KMS-11 (cell line): ENCODE measurements around the gene FAM209B.

ENCODE experiments used
- H2AFZ ChIP-seq: fragments of 200-600 bp; sonication (generic); 2 replicates; pipeline ENCODE4 v1.6.1; 2016; ENCODE audit warnings: antibody characterized with exemption, mixed run types, low read depth
- H3K27ac ChIP-seq: fragments of 200-600 bp; sonication (generic); 2 replicates; pipeline ENCODE4 v1.6.1; 2016; ENCODE audit warnings: mild to moderate bottlenecking, mixed run types
- H3K27me3 ChIP-seq: fragments of 200-600 bp; sonication (generic); 2 replicates; pipeline ENCODE4 v1.6.1; 2017; ENCODE audit warnings: mild to moderate bottlenecking, low read depth, mixed run types, moderate library complexity; ENCODE audit not compliant: insufficient read depth
- H3K36me3 ChIP-seq: fragments of 200-600 bp; sonication (generic); 2 replicates; pipeline ENCODE4 v1.6.1; 2017; ENCODE audit warnings: mild to moderate bottlenecking, mixed run types; ENCODE audit not compliant: insufficient read depth
- H3K4me1 ChIP-seq: fragments of 200-600 bp; sonication (generic); 2 replicates; pipeline ENCODE4 v1.6.1; 2016; ENCODE audit warnings: mild to moderate bottlenecking, low read depth, mixed run types; ENCODE audit not compliant: poor library complexity, severe bottlenecking
- H3K4me2 ChIP-seq: fragments of 200-600 bp; sonication (generic); 2 replicates; pipeline ENCODE4 v1.7.0; 2016; ENCODE audit warnings: mild to moderate bottlenecking, mixed run types
- H3K4me3 ChIP-seq: fragments of 200-600 bp; sonication (generic); IDR thresholded peaks from 2 replicates; pipeline ENCODE4 v1.6.1; 2017; ENCODE audit warnings: low read depth, low read length, mixed read lengths; ENCODE audit not compliant: insufficient read depth
- H3K79me2 ChIP-seq: fragments of 200-600 bp; sonication (generic); 2 replicates; pipeline ENCODE4 v1.6.1; 2016; ENCODE audit warnings: low read depth, mixed run types; ENCODE audit not compliant: insufficient read depth
- H3K9ac ChIP-seq: fragments of 200-600 bp; sonication (generic); 2 replicates; pipeline ENCODE4 v1.6.1; 2016; ENCODE audit warnings: mild to moderate bottlenecking, mixed run types
- H4K20me1 ChIP-seq: fragments of 200-600 bp; sonication (generic); 2 replicates; pipeline ENCODE4 v1.6.1; 2016; ENCODE audit warnings: mild to moderate bottlenecking, mixed run types; ENCODE audit not compliant: insufficient read depth
- TF ChIP-seq, protein P1 (sequence below): fragments of 200-600 bp; sonication (generic); conservative IDR thresholded peaks from 2 replicates; pipeline ENCODE4 v1.6.1; 2017; ENCODE audit warnings: low read depth, mild to moderate bottlenecking, antibody characterized with exemption, low read length, moderate library complexity, mixed read lengths

Gene FAM209B

DNA sequence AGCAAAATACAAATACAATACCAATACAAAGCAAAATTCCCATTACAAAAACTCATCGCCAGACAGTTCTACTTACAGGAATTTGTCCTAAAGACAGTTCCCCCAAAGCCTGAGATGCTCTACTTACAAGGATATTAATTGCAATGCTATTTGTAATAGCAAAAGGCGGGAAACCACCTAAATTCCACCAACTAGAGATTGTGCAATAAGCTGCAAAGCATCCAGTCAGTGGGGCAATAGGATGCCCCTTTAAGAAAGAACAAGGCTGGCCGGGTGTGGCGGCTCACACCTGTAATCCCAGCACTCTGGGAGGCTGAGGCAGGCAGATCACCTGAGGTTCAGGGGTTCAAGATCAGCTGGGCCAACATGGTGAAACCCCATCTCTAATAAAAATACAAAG, 39.1 kb downstream of the FAM209B start:
- TF ChIP-seq, protein P1, sequence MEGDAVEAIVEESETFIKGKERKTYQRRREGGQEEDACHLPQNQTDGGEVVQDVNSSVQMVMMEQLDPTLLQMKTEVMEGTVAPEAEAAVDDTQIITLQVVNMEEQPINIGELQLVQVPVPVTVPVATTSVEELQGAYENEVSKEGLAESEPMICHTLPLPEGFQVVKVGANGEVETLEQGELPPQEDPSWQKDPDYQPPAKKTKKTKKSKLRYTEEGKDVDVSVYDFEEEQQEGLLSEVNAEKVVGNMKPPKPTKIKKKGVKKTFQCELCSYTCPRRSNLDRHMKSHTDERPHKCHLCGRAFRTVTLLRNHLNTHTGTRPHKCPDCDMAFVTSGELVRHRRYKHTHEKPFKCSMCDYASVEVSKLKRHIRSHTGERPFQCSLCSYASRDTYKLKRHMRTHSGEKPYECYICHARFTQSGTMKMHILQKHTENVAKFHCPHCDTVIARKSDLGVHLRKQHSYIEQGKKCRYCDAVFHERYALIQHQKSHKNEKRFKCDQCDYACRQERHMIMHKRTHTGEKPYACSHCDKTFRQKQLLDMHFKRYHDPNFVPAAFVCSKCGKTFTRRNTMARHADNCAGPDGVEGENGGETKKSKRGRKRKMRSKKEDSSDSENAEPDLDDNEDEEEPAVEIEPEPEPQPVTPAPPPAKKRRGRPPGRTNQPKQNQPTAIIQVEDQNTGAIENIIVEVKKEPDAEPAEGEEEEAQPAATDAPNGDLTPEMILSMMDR = no peak
- Histone ChIP-seq H3K4me1 (peaks cover 64% of the 10 kb centered on the region), H3K9ac (no peak overlapping the region)

DNA sequence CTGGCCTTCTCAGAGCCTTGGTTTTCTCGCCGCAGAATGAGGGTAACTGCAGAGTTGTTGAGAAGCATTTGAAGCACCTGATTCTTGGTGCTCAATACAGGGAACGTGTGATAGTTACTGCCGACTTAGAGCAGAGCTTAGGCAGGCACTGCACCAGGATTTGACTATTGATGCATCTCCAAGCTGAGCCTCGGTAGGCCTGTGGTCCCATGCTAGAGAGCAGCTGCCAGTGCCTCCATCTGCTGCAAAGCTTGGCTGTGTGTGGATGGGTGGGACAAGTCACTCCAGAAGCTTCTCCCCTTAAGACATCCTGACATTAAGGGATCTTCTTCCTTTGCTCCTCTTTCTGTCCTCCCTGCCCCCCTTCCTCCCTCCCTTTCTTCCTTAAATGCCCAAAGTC, 40.9 kb downstream of the FAM209B start:
- H3K4me1 ChIP-seq = peaks cover 57% of the 10 kb centered on the region
- no peaks in the 10 kb centered on the region for H3K36me3 ChIP-seq
- TF ChIP-seq, protein P1 = no peak
- no peak overlapping the region for H3K9ac ChIP-seq
- no peak overlapping the region for H3K4me2 ChIP-seq
- no peak overlapping the region for H3K4me3 ChIP-seq
- H3K27ac ChIP-seq = no peak overlapping the region
- H2AFZ ChIP-seq = no peak overlapping the region
- no peaks in the 10 kb centered on the region for H4K20me1 ChIP-seq
- H3K27me3 ChIP-seq = no peaks in the 10 kb centered on the region
- H3K79me2 ChIP-seq = no peaks in the 10 kb centered on the region

More for the DNA sequence above, 39.1 kb downstream of the FAM209B start:
- Histone ChIP-seq H3K4me2 (peak overlapping the region; percentile 27), H2AFZ (peak overlapping the region; percentile 59), H3K27me3 (no peaks in the 10 kb centered on the region), H3K4me3 (no peak overlapping the region), H3K36me3 (no peaks in the 10 kb centered on the region), H3K79me2 (no peaks in the 10 kb centered on the region), H4K20me1 (no peaks in the 10 kb centered on the region), H3K27ac (peak overlapping the region; percentile 38)

DNA sequence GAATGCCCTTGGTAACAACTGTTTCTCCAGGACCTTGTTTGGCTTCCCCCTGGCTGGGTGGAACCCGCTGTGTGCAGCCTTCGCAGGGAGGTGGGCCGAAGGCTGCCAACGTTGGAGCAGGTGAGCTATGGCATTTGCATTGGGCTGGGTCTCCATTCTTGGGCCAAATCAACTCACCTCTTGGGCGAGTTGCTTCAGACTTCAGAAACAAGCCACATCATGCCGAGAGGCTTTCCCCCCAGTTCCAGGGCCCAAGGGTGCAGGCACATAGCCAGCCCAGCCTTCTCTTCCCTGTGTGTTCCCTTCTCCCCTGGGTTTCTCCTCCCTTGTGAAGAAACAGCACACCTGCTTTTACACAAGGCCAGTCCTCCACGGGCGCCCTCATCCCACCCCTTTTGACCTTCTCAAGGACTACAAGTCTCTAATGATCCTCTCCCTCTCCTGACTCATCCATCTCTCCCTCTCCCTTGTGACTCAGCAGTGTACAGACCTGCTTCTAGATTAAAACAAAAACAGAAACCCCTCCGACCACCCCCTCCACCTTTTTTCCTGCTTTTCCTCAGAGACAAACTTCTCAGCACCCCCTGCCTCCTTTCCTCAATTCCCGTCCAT, 41.6 kb downstream of the FAM209B start:
- Histone ChIP-seq H3K79me2 (no peaks in the 10 kb centered on the region), H3K27me3 (no peaks in the 10 kb centered on the region), H2AFZ (no peak overlapping the region), H4K20me1 (no peaks in the 10 kb centered on the region), H3K4me1 (peaks cover 60% of the 10 kb centered on the region), H3K4me2 (no peak overlapping the region), H3K9ac (no peak overlapping the region), H3K36me3 (no peaks in the 10 kb centered on the region), H3K27ac (no peak overlapping the region), H3K4me3 (no peak overlapping the region)
- TF ChIP-seq, protein P1 = no peak

DNA sequence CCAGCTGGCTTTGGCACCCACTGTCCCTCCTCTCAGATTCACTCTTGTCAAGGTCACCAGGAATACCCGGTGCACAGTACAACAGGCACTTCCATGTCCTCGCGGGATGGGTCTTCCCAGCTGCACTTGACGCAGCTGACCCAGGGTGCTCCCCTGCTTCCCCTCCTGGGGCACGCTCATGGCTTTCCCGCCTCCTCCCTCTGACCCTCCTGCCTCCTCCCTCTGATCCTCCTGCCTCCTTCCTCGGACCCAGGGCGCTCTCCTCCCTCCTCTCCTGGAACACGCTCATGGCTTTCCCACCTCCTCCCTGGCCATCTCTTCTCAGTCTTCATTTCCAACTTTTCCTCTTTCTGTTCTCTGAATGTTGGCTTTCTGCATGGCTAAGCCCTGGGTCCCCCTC, 42.1 kb downstream of the FAM209B start:
- Histone ChIP-seq H3K36me3 (no peaks in the 10 kb centered on the region), H3K4me1 (peaks cover 57% of the 10 kb centered on the region), H3K27me3 (no peaks in the 10 kb centered on the region), H3K79me2 (no peaks in the 10 kb centered on the region), H3K4me2 (no peak overlapping the region), H3K9ac (no peak overlapping the region), H2AFZ (no peak overlapping the region), H3K27ac (no peak overlapping the region), H4K20me1 (no peaks in the 10 kb centered on the region), H3K4me3 (no peak overlapping the region)
- TF ChIP-seq, protein P1 = no peak
